ENCODE results near the gene SLC45A3.

The SLC45A3 gene

DNA sequence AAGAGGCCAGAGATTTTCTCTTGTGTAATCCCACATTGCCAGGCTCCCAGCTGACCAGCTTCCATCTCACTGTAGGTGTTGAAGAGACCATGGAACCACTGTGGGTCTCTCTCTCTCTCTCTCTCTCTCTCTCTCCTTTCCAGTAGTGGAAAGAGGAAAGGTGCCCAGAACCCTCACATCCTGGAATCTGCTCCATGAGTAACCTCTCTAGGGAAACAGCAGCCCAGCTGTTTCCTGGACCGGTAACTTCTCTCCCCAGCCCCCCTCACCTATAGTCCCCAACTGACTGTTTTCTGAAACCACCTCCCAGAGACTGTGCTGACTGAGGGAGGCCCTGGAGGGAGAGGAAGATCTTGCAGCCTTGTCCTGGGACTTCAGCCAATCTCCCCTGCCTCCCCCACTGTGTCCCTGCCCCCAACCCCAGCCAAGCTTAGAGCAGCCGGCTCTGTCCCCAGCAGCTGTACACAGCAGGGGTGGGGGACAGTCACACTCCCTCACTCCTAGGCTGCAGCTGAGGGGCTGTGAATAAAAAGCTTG is 20.6 kb upstream of the SLC45A3 start:
- DNase-seq = no peak

DNA sequence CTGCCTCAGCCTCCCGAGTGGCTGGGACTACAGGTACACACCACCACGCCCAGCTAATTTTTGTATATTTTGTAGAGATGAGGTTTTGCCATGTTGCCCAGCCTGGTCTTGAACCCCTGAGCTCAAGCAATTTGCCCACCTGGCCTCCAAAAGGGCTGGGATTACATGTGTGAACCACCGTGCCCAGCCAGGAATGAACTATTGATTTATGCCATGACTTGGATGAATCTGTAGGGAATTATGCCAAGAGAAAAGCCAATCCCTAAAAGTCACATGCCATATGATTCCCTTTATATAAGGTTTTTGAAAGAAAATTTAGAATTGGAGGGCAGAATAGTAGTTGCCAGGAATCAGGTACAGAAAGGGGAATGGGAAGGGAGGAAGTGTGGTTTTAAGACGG is 19.1 kb upstream of the SLC45A3 start:
- no peak for DNase-seq

DNA sequence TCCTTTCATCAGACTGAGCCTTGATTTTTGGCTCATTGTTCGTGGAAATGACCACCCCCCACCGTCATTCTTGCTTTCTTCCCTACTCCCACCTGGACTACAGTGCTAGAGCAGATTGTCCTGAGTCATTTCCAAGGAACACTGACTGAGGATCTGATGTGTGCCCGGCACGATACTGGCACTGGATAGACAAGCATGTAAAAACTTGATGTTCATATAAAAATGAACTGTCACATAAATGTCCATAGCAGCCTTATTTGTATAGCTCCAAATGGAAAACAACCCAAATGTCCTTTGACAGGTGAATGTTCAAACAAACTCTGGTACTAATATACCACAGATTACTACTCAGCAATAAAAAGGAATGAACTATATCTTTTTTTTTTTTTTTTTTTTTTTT is 18.6 kb upstream of the SLC45A3 start:
- no peak for DNase-seq

DNA sequence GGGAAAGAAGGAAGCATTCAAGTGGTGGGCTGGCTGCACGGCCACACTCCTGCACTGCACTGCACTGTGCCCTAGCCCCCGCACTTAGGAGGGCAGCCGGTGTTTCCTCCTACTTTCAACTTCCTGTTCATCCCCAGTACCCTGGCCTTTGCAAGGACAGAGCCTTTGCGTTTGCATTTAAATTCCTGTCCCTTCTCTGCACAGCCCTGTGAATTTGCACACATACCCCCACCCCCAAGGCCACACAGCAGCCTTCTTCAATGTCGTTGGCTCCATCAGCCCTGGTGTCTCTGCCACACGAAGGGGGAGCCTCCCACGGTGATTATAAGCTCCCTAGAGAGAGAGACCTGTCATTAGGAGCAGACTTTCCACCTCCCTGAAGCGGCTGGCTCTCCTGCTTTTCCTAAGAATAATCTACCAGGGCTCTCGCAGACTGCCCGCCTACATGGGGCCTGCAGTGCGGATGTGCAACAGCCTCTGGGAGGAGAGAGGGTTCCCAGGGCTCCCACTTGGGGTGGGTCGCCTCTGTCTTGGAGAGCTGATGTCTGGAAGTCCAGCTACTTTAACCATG is 13.2 kb upstream of the SLC45A3 start:
- no peak for DNase-seq

GRCh38 chr1:205692423-205692822 is 12.1 kb upstream of the SLC45A3 start:
- no peak for DNase-seq

DNA sequence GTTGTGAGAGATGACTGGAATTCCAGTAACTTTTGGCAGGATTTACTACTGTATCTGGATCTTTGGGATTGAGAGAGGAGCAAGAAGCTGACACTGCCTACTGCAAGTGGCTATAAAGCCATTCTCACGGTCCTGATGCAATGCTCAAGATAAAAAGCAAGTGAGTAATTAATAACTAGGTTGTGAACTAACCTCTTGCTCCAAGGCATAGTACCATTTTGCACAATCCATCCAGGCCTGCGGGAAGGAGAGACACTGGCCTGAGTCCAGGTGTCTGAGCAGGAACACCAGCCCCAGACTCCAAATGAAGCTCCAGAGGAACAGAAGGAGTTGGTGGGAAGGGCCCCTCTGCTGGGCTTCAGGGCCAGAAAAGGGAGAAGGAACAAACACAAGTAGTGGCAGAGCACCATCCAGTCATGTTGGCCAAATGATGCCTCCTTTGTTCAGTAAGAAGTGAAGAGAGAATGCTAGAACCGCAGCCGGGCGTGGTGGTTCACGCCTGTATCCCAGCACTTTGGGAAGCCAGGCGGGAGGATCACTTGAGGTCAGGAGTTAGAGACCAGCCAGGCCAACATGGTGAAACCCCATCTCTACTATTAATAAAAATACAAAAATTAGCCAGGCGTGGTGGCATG is 9.9 kb upstream of the SLC45A3 start:
- no peak for DNase-seq

DNA sequence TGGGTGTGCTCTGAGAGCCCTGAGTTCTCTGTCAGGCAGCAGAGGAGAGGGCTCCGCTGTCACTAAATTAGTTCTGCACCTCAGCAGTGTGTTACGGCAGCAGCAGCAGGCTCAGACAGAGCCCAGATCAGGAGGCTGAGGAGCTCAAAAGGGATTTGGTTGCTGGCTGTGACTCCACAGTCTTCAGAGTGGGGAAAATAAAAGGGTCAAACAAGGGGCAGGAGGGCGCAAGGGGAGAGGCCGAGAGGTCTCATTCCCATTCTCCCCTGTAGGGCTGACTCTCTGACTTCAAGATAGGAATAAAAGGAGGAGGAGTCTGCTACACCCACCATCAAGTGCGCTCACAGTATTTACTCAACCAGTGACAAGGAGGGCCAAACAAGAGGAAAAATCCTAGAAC is 9.2 kb upstream of the SLC45A3 start:
- no peak for DNase-seq

GRCh38 chr1:205688171-205689080 is 8.1 kb upstream of the SLC45A3 start:
- no peak for DNase-seq

- no peak for DNase-seq
These were observed 6.9 kb upstream of the SLC45A3 start for GRCh38 chr1:205687242-205687641.

DNA sequence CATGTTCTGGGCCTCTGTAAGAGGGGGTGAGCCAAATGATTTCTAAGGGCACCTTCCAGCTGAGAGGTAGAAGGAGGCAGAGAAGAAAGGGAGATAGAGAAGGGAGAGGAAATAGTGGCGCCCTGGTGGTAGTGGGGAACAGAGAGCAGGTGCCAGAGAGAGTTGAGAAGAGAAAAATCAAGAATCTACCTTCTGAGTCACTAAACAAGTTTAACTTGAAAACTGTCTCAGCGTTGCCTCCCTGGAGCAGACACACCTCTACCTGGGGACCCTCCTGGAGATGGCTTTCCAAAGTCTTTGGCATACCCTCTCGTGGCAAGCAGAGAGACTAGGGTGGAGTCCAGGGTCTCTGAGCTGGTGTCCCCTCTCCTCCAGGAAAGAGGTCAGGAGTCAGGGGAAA is 1.1 kb upstream of the SLC45A3 start:
- no peak for DNase-seq

- DNase-seq = no peak
These were observed 1.8 kb downstream of the SLC45A3 start for GRCh38 chr1:205678286-205679111.

DNA sequence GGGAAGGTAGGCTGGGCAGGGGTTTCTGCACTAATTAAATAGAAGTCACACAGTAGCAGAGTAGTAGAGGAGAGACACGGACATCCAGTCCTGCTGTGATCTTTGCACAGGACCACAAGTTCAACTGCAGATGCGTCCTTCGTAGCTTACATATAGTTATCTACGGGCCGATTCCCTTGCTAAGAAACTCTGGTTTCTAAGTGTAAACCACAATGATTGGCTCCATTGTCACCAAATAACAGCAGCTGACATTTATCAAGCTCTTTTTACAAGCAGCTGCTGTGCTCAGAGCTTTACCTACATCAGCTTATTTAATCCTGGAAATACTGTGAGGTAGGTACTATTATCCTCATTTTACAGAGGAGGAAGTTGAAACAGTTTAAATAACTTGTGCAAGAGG is 3.1 kb downstream of the SLC45A3 start:
- DNase-seq = no peak

- no peak for DNase-seq
These were observed 3.7 kb downstream of the SLC45A3 start for GRCh38 chr1:205676597-205676996.

DNA sequence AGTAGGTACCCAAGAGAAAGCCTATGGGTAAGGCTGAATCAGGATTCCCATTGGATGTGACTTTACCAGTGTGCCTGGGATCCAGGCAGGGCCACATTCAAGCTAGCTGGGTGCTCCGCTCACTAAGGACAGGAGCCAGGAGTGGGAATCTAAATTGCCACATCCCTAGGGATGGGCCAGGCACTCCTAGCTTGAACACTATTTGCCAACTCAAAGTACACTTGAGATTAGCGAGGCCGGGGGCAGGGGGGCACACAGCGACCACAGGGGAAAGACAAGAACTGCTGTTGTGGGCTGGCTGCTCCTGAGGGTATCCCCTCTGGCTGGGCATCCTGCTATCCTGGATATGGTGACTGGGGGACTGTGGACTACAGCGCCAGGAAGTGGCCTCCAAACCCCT is 4.3 kb downstream of the SLC45A3 start:
- no peak for DNase-seq

DNA sequence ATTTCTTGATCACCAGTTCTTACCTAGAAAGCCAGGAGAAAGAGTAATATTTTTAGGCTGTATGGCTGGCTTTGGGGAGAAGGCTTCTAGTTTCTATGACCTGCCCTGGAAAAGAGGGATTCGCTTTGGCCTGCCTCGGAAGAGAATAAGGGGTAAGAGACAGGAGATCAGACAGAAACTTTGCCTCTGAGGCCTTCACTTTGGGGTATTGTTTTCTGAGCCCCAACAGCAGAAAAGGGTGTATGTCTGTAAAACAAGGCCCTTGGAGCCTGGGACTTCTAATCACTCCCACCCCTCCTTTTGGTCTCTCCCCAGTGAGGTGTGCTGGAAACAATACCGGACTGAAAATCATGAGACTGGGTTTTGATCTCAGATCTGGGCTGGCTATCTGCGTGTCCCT is 5.1 kb downstream of the SLC45A3 start:
- DNase-seq = no peak

- DNase-seq = no peak
These were observed 7.3 kb downstream of the SLC45A3 start for GRCh38 chr1:205672970-205673369.

GRCh38 chr1:205672395-205672889 is 7.9 kb downstream of the SLC45A3 start:
- no peak for DNase-seq

DNA sequence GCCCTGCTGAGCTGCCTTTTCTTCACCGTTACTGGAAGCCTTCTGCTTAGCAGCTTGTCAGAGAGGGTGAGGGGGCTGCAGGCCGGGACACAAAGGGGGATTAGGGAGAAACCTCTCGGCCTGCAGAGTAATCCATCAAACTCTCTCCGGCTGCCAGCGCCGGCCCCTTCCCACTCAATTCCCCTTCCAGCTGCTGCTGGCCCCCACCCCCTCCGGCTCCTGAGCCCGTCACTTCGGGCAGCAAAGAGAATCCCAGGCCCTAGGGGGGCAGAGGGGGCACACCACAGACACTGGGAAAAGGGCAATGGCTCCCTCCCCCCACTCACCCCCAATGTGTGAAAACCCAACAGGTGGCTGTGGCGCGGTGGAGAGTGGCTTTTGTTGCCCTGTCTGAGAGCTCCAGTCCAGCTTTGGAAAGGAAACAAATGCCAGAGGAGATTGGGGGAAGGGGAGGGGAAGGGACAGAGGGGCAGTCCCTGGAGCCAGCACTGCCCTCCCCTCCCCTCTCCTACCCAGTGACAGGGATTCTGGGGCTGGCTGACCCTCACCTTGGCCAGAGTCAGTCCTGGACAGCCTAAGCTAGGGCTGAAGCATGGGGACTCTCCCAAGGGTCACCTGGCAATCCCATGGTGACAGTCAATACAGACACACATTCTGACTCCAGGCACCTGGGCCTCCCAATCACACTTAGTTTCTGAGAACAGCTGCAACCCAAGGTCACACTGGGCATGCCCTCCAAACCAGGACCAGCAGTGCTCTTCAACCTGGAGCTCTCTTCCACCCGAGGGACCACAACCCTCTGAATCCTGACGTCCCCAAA is 9.5 kb downstream of the SLC45A3 start:
- no peak for DNase-seq

DNA sequence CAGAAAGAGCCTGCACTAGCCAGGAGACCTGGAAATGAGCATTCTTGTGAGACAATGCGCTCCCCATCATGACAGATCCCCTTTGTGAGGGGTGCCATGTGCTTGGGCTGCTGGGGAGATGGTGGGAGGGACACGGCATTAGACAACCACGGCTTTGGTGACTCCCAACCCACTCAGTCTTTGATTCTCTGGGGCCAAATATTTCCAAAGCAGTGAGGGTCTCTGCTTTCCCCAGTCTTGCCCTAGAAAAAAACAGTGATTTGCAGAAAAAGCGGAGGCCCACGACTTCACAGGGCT is 10.2 kb downstream of the SLC45A3 start:
- no peak for DNase-seq

GRCh38 chr1:205669341-205670149 is 10.8 kb downstream of the SLC45A3 start:
- no peak for DNase-seq

DNA sequence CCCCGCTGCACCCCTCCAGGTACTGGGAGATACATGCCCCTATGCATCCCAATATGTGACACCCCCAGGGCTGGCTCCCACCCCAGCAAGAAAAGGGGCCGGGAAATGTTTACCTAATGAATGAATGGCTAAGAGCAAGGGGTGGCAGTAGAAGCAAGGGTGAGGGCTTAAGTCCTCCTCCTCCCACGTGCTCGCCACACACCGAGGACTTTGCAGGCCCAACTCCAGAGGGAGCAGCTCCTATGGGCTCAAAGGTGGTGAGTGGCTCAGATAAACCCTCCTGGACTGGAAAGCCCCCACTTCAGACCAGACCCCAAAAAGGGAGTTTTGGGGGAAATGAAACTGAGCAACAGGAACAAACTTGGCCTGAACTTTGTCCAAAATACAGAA is 11.4 kb downstream of the SLC45A3 start:
- no peak for DNase-seq
